Adrenal gland (tissue), 12 donors: ENCODE data around the gene HMGN4. TPM values are rescaled to one million over a fixed set of nuclear protein-coding genes. Genes with fewer than 3 reads are reported as not detected.
A peak's percentile ranks its signal among the peaks of the same experiment; 100 is the strongest.

Experiments used
- DNase-seq, 7 donors: peaks; one replicate each; pipeline ENCODE4 v3.0.0-alpha.2; 2019 to 2020
- H3K27ac ChIP-seq, 5 donors: fragments of 200-600 bp; sonication (generic) in 4 of 5; 1 replicate in 3 of 5; 2 replicates in 2 of 5; pipeline versions ENCODE4 v1.5.1 to v1.8.0; 2016 to 2020; ENCODE audit warnings: mild to moderate bottlenecking in 1 of 5
- H3K27me3 ChIP-seq: fragments of 200-600 bp; 2 replicates; pipeline ENCODE4 v1.8.0; 2021
- H3K36me3 ChIP-seq, 2 donors: fragments of 200-600 bp; replicated peaks in 1 of 2; 1 replicate in 1 of 2; 2 replicates in 1 of 2; pipeline versions ENCODE4 v1.5.1 to v1.8.0; 2018 to 2022
- H3K4me1 ChIP-seq, 2 donors: fragments of 200-600 bp; replicated peaks in 1 of 2; 1 replicate in 1 of 2; 2 replicates in 1 of 2; pipeline versions ENCODE4 v1.5.1 to v1.8.0; 2018 to 2021
- H3K4me3 ChIP-seq, 4 donors: fragments of 200-600 bp; sonication (generic) in 3 of 4; one replicate each; pipeline ENCODE4 v1.5.1; 2016 to 2018
- H3K9me3 ChIP-seq, 3 donors: fragments of 200-600 bp; sonication (generic) in 1 of 3; replicated peaks in 1 of 3; 1 replicate in 2 of 3; 2 replicates in 1 of 3; pipeline versions ENCODE4 v1.5.1 to v1.8.0; 2016 to 2021
- POLR2A ChIP-seq, 2 donors: fragments of 450-650 bp; IDR thresholded peaks; one replicate each; pipeline ENCODE4 v1.6.1; 2017; ENCODE audit warnings: antibody characterized with exemption in 2 of 2, mild to moderate bottlenecking in 2 of 2, moderate library complexity in 1 of 2
- WGBS, 4 donors: extraction: QIAGEN DNeasy Blood & Tissue Kit in 2 of 4; methylation state at CpG; one replicate each; pipeline versions ENCODE4 v1.1.5 to v1.1.7; 2013 to 2017; 5-methylcytosine and 5-hydroxymethylcytosine counted together
- intact Hi-C, 2 donors: fragments of 100-400 bp; cut with DNase I; formaldehyde crosslinking; loops; one replicate each; pipeline versions ENCODE4 v1.14.1 to v1.15.0; 2022 to 2023
- polyA plus RNA-seq, 3 donors: library from polyadenylated mRNA; stranded (reverse); fragments of 200-250 nt in 2 of 3; fragments of 350-450 nt in 1 of 3; fragmentation: Illumina TruSeq in 1 of 3; extraction: RNeasy Lipid Tissue Mini Kit (QIAGEN cat#74804) in 1 of 3; gene quantifications; one replicate each; pipeline ENCODE4 v1.2.3, GENCODE V29; 2013 to 2014
- total RNA-seq, 9 donors: library from RNA; depleted of rRNA in 4 of 9; stranded (reverse); fragments of >200 nt in 4 of 9; fragments of 120-200 nt in 1 of 9; fragmentation: NEBNext Ultra II Directional in 1 of 9; extraction: Animal tissue kit (Norgen Biotek cat#: 25700) in 1 of 9; gene quantifications; one replicate each; pipeline versions ENCODE4 v1.1.0 to v1.2.4, GENCODE V29; 2013 to 2023
- TF ChIP-seq, protein P1 (sequence below), 6 experiments: fragments of 450-650 bp in 4 of 6; fragments of 200-600 bp in 2 of 6; sonication (generic) in 1 of 6; IDR thresholded peaks; 1 replicate in 5 of 6; 2 replicates in 1 of 6; pipeline versions ENCODE4 v1.5.1 to v1.8.0; 2016 to 2021; ENCODE audit warnings: antibody characterized with exemption in 6 of 6, mild to moderate bottlenecking in 2 of 6, moderate library complexity in 1 of 6
- donor health status: healthy with polysubstance abuse.
- donor health status: Bipolar disorder and iron deficiency.
- donor health status: DM: yes; HTN: yes; CAD: no.
- donor health status: DM: no; HTN: no; CAD: no.
- donor health status: DM: no; HTN: no; CAD: no.
- donor health status: DM: yes; HTN: yes; CAD: no.

Gene HMGN4
- total and polyA plus RNA-seq, 12 donors, result 13.9 to 68.9 (median 46.2) TPM

DNA sequence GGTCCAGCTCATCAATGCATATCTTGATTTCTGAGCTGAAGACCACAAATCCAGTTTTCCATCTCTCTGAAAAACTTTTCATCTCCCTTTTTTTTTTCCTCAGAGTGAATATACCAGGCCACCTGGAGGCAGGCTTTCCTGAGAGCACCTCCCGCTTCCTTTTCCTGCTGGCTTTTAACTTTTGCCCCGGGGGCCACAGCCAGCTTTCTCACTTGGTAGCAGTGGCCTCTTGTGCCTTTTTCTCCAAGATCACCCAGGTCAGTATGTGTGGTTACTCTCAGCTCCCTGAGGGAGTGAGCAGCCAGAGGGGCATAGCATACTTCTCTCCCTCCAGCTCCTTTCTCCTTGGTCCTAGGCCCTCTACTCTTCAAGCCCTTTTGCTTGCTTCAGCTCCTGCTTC is 38.1 kb upstream of the HMGN4 start, which contains the start of gene BTN1A1:
Gene BTN1A1 (plus strand): TSS at position 202 of the 400 bp plus-strand sequence. CDS start 984 bp downstream, outside the sequence.
- no peak within 1 kb of the TSS for H3K4me3 ChIP-seq

GRCh38 chr6:26501482-26501986 is 36.6 kb upstream of the HMGN4 start:
- intact Hi-C loops, result no loop called here
- no peak for TF ChIP-seq POLR2A (IDR thresholded peaks at IDR 0.05)
- Histone ChIP-seq H3K27ac (no peak overlapping the region), H3K36me3 (no peaks in the 10 kb centered on the region), H3K4me3 (peak overlapping the region in 1 of 4 donors; percentile 40), H3K27me3 (peaks cover 18% of the 10 kb centered on the region), H3K4me1 (peaks cover 7 to 10% of the 10 kb centered on the region in 2 donors), H3K9me3 (no peaks in the 10 kb centered on the region)
- DNase-seq, result peak; percentile 25 to 63 (median 47)
- WGBS, 4 donors, result 8 to 22% (median 8%) methylated on average over 4 to 49 of the region's 49 CpGs

More for the DNA sequence above, 38.1 kb upstream of the HMGN4 start, which contains the start of gene BTN1A1:
- DNase-seq, result no peak
- Histone ChIP-seq H3K27me3 (peaks cover 18% of the 10 kb centered on the region), H3K4me1 (peaks cover 7 to 10% of the 10 kb centered on the region in 2 donors), H3K36me3 (no peaks in the 10 kb centered on the region), H3K27ac (no peak within 1 kb of the TSS), H3K9me3 (no peaks in the 10 kb centered on the region)
- TF ChIP-seq, protein P1, sequence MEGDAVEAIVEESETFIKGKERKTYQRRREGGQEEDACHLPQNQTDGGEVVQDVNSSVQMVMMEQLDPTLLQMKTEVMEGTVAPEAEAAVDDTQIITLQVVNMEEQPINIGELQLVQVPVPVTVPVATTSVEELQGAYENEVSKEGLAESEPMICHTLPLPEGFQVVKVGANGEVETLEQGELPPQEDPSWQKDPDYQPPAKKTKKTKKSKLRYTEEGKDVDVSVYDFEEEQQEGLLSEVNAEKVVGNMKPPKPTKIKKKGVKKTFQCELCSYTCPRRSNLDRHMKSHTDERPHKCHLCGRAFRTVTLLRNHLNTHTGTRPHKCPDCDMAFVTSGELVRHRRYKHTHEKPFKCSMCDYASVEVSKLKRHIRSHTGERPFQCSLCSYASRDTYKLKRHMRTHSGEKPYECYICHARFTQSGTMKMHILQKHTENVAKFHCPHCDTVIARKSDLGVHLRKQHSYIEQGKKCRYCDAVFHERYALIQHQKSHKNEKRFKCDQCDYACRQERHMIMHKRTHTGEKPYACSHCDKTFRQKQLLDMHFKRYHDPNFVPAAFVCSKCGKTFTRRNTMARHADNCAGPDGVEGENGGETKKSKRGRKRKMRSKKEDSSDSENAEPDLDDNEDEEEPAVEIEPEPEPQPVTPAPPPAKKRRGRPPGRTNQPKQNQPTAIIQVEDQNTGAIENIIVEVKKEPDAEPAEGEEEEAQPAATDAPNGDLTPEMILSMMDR (IDR thresholded peaks at IDR 0.05), result no peak
- TF ChIP-seq POLR2A (IDR thresholded peaks at IDR 0.05), result no peak
- intact Hi-C loops, result no loop called here
- WGBS, 4 donors, result 64 to 73% (median 72%) methylated on average over 2 of the region's 2 CpGs

DNA sequence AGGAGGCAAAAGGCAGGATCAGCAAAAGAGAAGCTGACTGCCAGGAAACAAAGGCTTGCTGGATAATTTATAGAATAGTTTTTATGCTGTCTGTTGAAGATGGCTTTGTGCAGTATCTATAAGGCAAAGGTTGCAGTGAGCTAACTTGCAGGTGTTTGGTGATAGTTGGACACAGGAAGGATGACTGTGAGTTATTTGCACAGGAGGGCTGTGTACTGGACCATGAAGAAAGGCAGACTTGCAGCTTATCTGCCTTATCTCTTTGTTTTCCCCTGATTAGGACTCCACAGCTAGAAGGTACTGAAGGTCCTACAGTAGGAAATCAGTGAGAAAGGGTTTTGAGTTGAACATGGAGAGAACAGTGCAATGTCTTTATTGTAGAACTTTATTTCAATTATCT is 36.0 kb upstream of the HMGN4 start:
- H3K27me3 ChIP-seq, result peaks cover 18% of the 10 kb centered on the region
- no peaks in the 10 kb centered on the region for H3K36me3 ChIP-seq
- no peak for DNase-seq
- peaks cover 7 to 10% of the 10 kb centered on the region in 2 donors for H3K4me1 ChIP-seq
- H3K9me3 ChIP-seq, result no peaks in the 10 kb centered on the region
- peak overlapping the region in 1 of 4 donors; percentile 40 for H3K4me3 ChIP-seq
- intact Hi-C loops, result no loop called here
- TF ChIP-seq POLR2A (IDR thresholded peaks at IDR 0.05), result no peak
- TF ChIP-seq, protein P1 (IDR thresholded peaks at IDR 0.05), result no peak
- H3K27ac ChIP-seq, result no peak overlapping the region

- no peak for DNase-seq
These were observed 35.5 kb upstream of the HMGN4 start for GRCh38 chr6:26502626-26503025.

More at GRCh38 chr6:26502626-26503025, 35.5 kb upstream of the HMGN4 start:
- WGBS, 4 donors, result 86 to 93% (median 89%) methylated on average over 3 of the region's 3 CpGs
- Histone ChIP-seq H3K27ac (no peak overlapping the region), H3K36me3 (no peaks in the 10 kb centered on the region), H3K4me3 (no peak overlapping the region), H3K4me1 (peaks cover 7 to 10% of the 10 kb centered on the region in 2 donors), H3K27me3 (peaks cover 18% of the 10 kb centered on the region), H3K9me3 (no peaks in the 10 kb centered on the region)
- intact Hi-C loops, result no loop called here
- TF ChIP-seq, protein P1 (IDR thresholded peaks at IDR 0.05), result no peak
- TF ChIP-seq POLR2A (IDR thresholded peaks at IDR 0.05), result no peak
